ENCODE data around the gene ACTN1.

Gene ACTN1

DNA sequence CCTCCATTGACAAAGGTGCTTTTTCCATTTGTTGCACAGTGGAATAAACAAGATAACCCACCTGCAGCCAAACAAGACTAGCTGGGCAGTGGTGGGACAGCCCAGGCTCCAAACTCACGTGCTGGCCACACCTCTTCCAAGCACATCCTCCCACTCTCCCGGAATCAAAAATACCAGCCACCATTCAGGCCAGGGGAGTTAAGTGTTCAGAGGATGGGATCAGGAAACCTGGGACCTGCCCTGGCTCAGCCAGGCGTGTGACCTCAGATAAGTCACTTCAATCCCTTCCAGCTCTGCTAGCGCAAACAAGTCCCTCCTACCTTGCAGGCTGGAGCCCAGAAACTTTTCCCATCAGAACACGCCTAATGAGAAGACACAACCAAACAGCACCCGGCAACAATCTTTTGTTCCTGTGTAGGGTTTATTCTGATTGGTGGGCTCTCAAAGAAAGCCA, 43.3 kb downstream of the ACTN1 start (continued):
- no peak for TF ChIP-seq ZNF157 (tag by site-specific recombination; IDR thresholded peaks at IDR 0.05)
- TF ChIP-seq ZSCAN4 (tag by site-specific recombination; IDR thresholded peaks at IDR 0.05): no peak
- TF ChIP-seq ZNF239 (tag by site-specific recombination; IDR thresholded peaks at IDR 0.05): no peak
- TF ChIP-seq ZFP37 (tag by site-specific recombination; IDR thresholded peaks at IDR 0.05): no peak
- TF ChIP-seq ZBTB21 (tag by site-specific recombination; IDR thresholded peaks at IDR 0.05): no peak
- TF ChIP-seq ATF2 (tag by site-specific recombination; IDR thresholded peaks at IDR 0.05; ENCODE audit: low read depth): no peak
- TF ChIP-seq ZSCAN23 (tag by site-specific recombination; IDR thresholded peaks at IDR 0.05): no peak

DNA sequence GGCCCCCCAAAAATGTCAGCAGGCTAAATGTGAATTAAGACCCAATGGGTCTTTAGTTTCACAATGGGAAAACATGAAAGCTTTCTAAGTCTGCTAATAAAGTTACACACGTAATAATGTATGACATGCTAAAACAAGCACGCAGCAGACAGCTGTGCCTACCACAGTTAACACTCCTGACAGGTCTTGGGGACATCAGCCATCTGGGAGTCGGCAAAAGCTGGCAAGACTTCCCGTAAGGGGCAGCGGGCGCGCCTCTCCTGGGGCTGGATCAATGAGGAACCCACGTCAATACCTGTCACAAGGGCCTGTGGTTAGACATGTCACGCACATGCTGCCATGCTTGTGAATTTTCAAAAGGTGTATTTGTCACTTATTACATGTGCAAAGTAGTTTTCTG, 45.0 kb downstream of the ACTN1 start:
- Histone ChIP-seq H3K4me3 (ENCODE audit: low read depth, low read length) (no peak overlapping the region), H3K36me3 (ENCODE audit: control insufficient read depth in 2 of 2, insufficient read depth in 1 of 2, low read length in 2 of 2) (no peaks in the 10 kb centered on the region), H3K27ac (ENCODE audit: extremely low read depth, low read depth, low read length) (no peak overlapping the region), H3K4me1 (ENCODE audit: control insufficient read depth, insufficient read depth, low read length) (no peaks in the 10 kb centered on the region; the same call in 1 of the 2 replicates), H3K9me3 (ENCODE audit: control insufficient read depth, insufficient read depth, low read depth, low read length) (no peaks in the 10 kb centered on the region)
- ChIA-PET POLR2A (interaction anchor here (0.7 kb wide), 1 partner anchor 1506 kb away, joined by 7 read pairs; no protein-coding TSS in a partner anchor), CTCF (no interaction called here)
- TF ChIP-seq, protein P1, sequence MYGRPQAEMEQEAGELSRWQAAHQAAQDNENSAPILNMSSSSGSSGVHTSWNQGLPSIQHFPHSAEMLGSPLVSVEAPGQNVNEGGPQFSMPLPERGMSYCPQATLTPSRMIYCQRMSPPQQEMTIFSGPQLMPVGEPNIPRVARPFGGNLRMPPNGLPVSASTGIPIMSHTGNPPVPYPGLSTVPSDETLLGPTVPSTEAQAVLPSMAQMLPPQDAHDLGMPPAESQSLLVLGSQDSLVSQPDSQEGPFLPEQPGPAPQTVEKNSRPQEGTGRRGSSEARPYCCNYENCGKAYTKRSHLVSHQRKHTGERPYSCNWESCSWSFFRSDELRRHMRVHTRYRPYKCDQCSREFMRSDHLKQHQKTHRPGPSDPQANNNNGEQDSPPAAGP (tag by site-specific recombination; IDR thresholded peaks at IDR 0.05): no peak
- TF ChIP-seq ZSCAN16 (tag by site-specific recombination; IDR thresholded peaks at IDR 0.05) (no peak), ZNF202 (tag by site-specific recombination; IDR thresholded peaks at IDR 0.05; ENCODE audit: borderline replicate concordance) (no peak), HOXC10 (CRISPR knock-in tag; IDR thresholded peaks at IDR 0.05) (no peak), ZNF157 (tag by site-specific recombination; IDR thresholded peaks at IDR 0.05) (no peak), ZNF529 (tag by site-specific recombination; IDR thresholded peaks at IDR 0.05; ENCODE audit: insufficient replicate concordance) (no peak), ZNF248 (tag by site-specific recombination; IDR thresholded peaks at IDR 0.05) (no peak), PATZ1 (tag by site-specific recombination; IDR thresholded peaks at IDR 0.05) (no peak), ZNF596 (tag by site-specific recombination; IDR thresholded peaks at IDR 0.05) (no peak)
- TF ChIP-seq, protein P2, sequence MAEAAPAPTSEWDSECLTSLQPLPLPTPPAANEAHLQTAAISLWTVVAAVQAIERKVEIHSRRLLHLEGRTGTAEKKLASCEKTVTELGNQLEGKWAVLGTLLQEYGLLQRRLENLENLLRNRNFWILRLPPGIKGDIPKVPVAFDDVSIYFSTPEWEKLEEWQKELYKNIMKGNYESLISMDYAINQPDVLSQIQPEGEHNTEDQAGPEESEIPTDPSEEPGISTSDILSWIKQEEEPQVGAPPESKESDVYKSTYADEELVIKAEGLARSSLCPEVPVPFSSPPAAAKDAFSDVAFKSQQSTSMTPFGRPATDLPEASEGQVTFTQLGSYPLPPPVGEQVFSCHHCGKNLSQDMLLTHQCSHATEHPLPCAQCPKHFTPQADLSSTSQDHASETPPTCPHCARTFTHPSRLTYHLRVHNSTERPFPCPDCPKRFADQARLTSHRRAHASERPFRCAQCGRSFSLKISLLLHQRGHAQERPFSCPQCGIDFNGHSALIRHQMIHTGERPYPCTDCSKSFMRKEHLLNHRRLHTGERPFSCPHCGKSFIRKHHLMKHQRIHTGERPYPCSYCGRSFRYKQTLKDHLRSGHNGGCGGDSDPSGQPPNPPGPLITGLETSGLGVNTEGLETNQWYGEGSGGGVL (tag by site-specific recombination; IDR thresholded peaks at IDR 0.05): no peak

DNA sequence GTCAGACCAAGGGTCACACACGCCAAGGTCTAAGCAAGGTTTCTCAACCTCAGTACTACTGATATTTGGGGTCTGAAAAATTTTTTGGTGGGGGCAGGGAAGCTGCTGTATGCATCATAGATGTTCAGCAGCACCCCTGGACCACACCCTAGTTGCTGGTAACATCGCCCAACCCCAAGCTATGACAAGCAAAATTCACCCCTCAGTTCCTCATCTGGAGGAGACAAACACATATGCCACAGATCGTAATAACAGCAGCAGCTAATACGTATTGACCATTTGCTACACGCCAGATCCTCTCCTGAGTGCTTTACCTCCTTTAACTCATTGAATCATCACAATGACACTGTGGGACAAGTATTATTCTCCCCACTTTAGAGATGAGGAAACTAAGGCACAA, 46.4 kb downstream of the ACTN1 start:
- Histone ChIP-seq H3K36me3 (ENCODE audit: control insufficient read depth in 2 of 2, insufficient read depth in 1 of 2, low read length in 2 of 2) (no peaks in the 10 kb centered on the region), H3K4me1 (ENCODE audit: control insufficient read depth, insufficient read depth, low read length) (no peaks in the 10 kb centered on the region), H3K9me3 (ENCODE audit: control insufficient read depth, insufficient read depth, low read depth, low read length) (no peaks in the 10 kb centered on the region), H3K4me3 (ENCODE audit: low read depth, low read length) (no peak overlapping the region), H3K27ac (ENCODE audit: extremely low read depth, low read depth, low read length) (no peak overlapping the region)
- POLR2A ChIA-PET: interaction anchor here (0.6 kb wide), 1 partner anchor 180 kb away, joined by 3 read pairs; no protein-coding TSS in a partner anchor
- CTCF ChIA-PET: interaction anchor here (0.6 kb wide), 1 partner anchor 72 kb away, joined by 3 read pairs; no protein-coding TSS in a partner anchor
- TF ChIP-seq ZNF596 (tag by site-specific recombination; IDR thresholded peaks at IDR 0.05): no peak
- no peak for TF ChIP-seq ZNF140 (tag by site-specific recombination; IDR thresholded peaks at IDR 0.05)
- TF ChIP-seq ZNF132 (tag by site-specific recombination; IDR thresholded peaks at IDR 0.05; ENCODE audit: borderline replicate concordance): no peak
- no peak for TF ChIP-seq GLI2 (tag by site-specific recombination; IDR thresholded peaks at IDR 0.05; ENCODE audit: borderline replicate concordance, low read depth)
